ENCODE results near the gene PGGT1B. TPM values are rescaled to one million over a fixed set of nuclear protein-coding genes. Genes with fewer than 3 reads are reported as not detected.

Gene PGGT1B
- total and polyA plus RNA-seq, 4 donors = 3.7 to 45.5 (median 20.7) TPM

DNA sequence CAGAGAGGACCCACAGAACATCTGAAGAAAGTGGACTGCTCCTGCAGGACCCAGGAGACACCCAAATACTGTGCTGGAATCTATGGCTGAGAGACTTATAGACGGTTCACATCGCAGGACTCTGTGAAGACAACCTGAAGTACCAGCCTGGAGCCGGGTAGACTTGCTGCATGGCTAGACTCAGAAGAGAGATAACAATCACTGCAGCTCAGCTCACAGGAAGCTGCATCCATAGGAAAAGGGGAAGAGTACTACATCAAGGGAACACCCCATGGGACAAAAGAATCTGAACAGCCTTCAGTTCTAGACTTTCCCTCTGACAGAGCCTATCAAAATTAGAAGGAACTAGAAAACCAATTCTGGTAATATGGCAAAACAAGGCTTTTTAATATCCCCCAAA lies 66.5 kb downstream of the PGGT1B start:
- intact Hi-C loops (cut with DNase I) = no loop called here
- no peaks in the 10 kb centered on the region for H3K9me3 ChIP-seq (ENCODE audit: control insufficient read depth, low read length)
- H3K27ac ChIP-seq (ENCODE audit: low read depth in 1 of 2, low read length in 2 of 2) = no peak overlapping the region
- no peak for DNase-seq
- H3K4me3 ChIP-seq (ENCODE audit: low read length in 2 of 2) = no peak overlapping the region
- H3K4me1 ChIP-seq (ENCODE audit: control insufficient read depth in 1 of 2, insufficient read depth in 2 of 2, low read length in 2 of 2) = no peaks in the 10 kb centered on the region
- ATAC-seq (ENCODE audit: low FRiP score) = no peak
- no peaks in the 10 kb centered on the region for H3K27me3 ChIP-seq (ENCODE audit: control insufficient read depth in 1 of 2, insufficient read depth in 2 of 2, low read length in 1 of 2)
- 91 to 92% methylated on average over 3 of the region's 3 CpGs for WGBS, 2 donors
- no peaks in the 10 kb centered on the region for H3K36me3 ChIP-seq (ENCODE audit: control insufficient read depth in 1 of 2, insufficient read depth in 2 of 2, low read length in 1 of 2)

DNA sequence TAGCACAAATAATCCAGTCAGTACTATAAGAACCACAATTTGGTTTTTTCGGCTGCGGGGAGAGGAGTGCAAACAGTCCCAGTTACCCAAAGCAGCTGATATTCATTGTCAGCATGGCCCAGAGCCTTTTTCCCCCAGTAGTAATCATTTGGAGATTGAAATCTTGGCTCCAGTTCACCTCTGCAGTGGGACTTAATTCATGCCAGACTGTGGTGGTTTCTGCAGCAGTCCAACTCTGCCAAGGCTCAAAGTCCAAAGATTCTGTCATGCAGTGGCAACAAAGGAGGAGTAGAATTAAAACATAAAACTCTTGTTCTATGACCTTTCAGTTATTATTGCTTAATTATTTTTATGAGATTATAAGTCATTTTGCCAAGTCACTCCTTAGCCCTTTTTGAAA lies 68.0 kb downstream of the PGGT1B start:
- ATAC-seq (ENCODE audit: low FRiP score) (no peak), DNase-seq (no peak)
- no peak overlapping the region for H3K27ac ChIP-seq (ENCODE audit: low read depth in 1 of 2, low read length in 2 of 2)
- H3K9me3 ChIP-seq (ENCODE audit: control insufficient read depth, low read length) = no peaks in the 10 kb centered on the region
- H3K36me3 ChIP-seq (ENCODE audit: control insufficient read depth in 1 of 2, insufficient read depth in 2 of 2, low read length in 1 of 2) = no peaks in the 10 kb centered on the region
- intact Hi-C loops (cut with DNase I) = no loop called here
- H3K27me3 ChIP-seq (ENCODE audit: control insufficient read depth in 1 of 2, insufficient read depth in 2 of 2, low read length in 1 of 2) = no peaks in the 10 kb centered on the region
- no peak overlapping the region for H3K4me3 ChIP-seq (ENCODE audit: low read length in 2 of 2)
- 25 to 30% methylated on average over 2 of the region's 2 CpGs for WGBS, 2 donors
- H3K4me1 ChIP-seq (ENCODE audit: control insufficient read depth in 1 of 2, insufficient read depth in 2 of 2, low read length in 2 of 2) = no peaks in the 10 kb centered on the region

DNA sequence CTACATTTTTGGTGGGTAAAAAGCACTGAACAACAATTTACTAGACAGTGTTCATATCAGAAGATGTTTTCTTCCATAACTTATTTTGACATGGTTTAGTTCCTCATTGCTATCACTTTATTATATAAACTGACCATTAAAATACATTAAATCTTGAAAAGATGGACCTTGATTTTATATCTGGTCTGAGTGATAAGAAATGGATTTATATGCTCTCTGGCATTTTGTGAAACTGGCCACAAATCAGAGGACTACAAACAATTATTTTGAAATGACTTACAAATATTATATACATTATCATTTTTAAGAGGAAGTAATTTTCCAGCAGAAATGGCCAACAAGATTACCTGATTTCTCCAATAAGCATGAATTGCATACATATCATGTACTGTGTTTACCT lies 69.4 kb downstream of the PGGT1B start:
- ATAC-seq (ENCODE audit: low FRiP score) (no peak), DNase-seq (no peak)
- H3K4me1 ChIP-seq (ENCODE audit: control insufficient read depth in 1 of 2, insufficient read depth in 2 of 2, low read length in 2 of 2) = no peaks in the 10 kb centered on the region
- H3K4me3 ChIP-seq (ENCODE audit: low read length in 2 of 2) = no peak overlapping the region
- no peak overlapping the region for H3K27ac ChIP-seq (ENCODE audit: low read depth in 1 of 2, low read length in 2 of 2)
- H3K9me3 ChIP-seq (ENCODE audit: control insufficient read depth, low read length) = no peaks in the 10 kb centered on the region
- no peaks in the 10 kb centered on the region for H3K36me3 ChIP-seq (ENCODE audit: control insufficient read depth in 1 of 2, insufficient read depth in 2 of 2, low read length in 1 of 2)
- H3K27me3 ChIP-seq (ENCODE audit: control insufficient read depth in 1 of 2, insufficient read depth in 2 of 2, low read length in 1 of 2) = no peaks in the 10 kb centered on the region
- intact Hi-C loops (cut with DNase I) = no loop called here

DNA sequence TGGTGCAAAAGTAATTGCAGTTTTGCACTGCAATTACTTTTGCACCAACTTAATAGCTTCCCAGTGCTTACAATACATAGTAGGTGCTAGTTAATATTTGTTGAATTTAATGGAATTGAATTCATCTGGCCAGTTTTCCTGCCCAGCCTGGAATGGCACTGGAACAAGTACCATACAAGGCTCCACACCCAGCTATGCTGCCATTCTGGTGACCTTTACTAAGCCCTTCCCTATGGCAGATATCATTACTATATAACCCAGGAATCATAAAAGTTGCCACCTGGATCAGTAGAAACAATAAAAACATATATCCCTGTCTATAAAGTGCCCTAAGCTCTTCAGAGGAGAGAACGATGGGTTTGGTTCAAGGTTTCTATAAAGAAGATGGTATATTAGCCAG lies 70.6 kb downstream of the PGGT1B start:
- ATAC-seq (ENCODE audit: low FRiP score) (no peak), DNase-seq (no peak)
- no peak overlapping the region for H3K27ac ChIP-seq (ENCODE audit: low read depth in 1 of 2, low read length in 2 of 2)
- H3K4me1 ChIP-seq (ENCODE audit: control insufficient read depth in 1 of 2, insufficient read depth in 2 of 2, low read length in 2 of 2) = no peaks in the 10 kb centered on the region
- no peaks in the 10 kb centered on the region for H3K27me3 ChIP-seq (ENCODE audit: control insufficient read depth in 1 of 2, insufficient read depth in 2 of 2, low read length in 1 of 2)
- H3K36me3 ChIP-seq (ENCODE audit: control insufficient read depth in 1 of 2, insufficient read depth in 2 of 2, low read length in 1 of 2) = no peaks in the 10 kb centered on the region
- H3K9me3 ChIP-seq (ENCODE audit: control insufficient read depth, low read length) = no peaks in the 10 kb centered on the region
- intact Hi-C loops (cut with DNase I) = no loop called here
- 98 to 100% methylated on average over 1 of the region's 1 CpG for WGBS, 2 donors
- no peak overlapping the region for H3K4me3 ChIP-seq (ENCODE audit: low read length in 2 of 2)

DNA sequence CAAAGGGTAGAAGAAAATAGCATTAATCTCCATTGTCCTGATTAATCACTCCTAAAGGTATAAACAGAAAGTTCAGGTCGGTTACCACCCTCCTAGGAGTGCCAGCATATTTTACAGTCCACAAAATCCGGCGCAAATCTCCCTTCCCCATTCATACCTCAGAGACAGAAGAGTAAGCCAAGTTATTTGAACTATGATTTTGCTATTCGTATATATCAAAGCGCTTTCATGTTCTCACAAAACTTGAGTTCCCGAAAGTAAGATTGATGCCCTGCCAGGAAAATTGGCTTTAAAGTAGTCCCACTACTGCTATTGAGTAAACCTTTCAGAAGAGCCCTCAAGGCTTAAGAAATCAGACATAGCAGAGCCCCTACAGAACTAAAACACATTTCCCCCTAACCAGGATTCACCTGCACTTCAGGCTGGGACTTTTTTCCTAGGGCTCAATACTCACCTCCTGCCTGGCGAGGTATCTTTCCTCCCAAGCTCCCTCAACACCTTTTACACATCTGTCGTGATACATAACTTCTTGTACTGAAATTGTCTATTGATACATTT lies 71.1 kb downstream of the PGGT1B start:
- Histone ChIP-seq H3K9me3 (ENCODE audit: control insufficient read depth, low read length) (no peaks in the 10 kb centered on the region), H3K4me3 (ENCODE audit: low read length in 2 of 2) (no peak overlapping the region), H3K36me3 (ENCODE audit: control insufficient read depth in 1 of 2, insufficient read depth in 2 of 2, low read length in 1 of 2) (no peaks in the 10 kb centered on the region), H3K27ac (ENCODE audit: low read depth in 1 of 2, low read length in 2 of 2) (no peak overlapping the region), H3K4me1 (ENCODE audit: control insufficient read depth in 1 of 2, insufficient read depth in 2 of 2, low read length in 2 of 2) (no peaks in the 10 kb centered on the region), H3K27me3 (ENCODE audit: control insufficient read depth in 1 of 2, insufficient read depth in 2 of 2, low read length in 1 of 2) (no peaks in the 10 kb centered on the region)
- intact Hi-C loops (cut with DNase I) = no loop called here
- no peak for DNase-seq
- 59 to 69% methylated on average over 8 of the region's 8 CpGs for WGBS, 2 donors
- ATAC-seq (ENCODE audit: low FRiP score) = no peak

DNA sequence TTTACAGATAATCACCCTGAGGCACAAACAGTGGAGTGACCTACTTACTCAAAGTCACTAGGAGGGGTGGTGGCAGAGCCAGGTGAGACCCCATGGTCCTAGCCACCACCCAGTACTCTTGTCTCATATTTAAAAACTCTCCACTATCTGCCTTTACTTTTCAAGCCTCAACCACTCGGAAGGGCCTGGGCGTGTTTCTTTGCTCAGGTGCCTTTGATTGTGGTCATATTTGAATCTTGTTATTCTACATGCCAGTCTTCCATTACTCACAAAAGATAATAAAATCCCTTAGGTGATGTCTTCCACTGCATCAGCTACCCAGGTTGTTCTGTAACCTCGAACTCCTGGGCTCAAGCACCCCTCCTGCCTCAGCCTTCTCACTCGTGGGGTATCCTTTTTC lies 72.3 kb downstream of the PGGT1B start:
- Histone ChIP-seq H3K9me3 (ENCODE audit: control insufficient read depth, low read length) (no peaks in the 10 kb centered on the region), H3K4me1 (ENCODE audit: control insufficient read depth in 1 of 2, insufficient read depth in 2 of 2, low read length in 2 of 2) (no peaks in the 10 kb centered on the region), H3K4me3 (ENCODE audit: low read length in 2 of 2) (no peak overlapping the region), H3K36me3 (ENCODE audit: control insufficient read depth in 1 of 2, insufficient read depth in 2 of 2, low read length in 1 of 2) (no peaks in the 10 kb centered on the region), H3K27ac (ENCODE audit: low read depth in 1 of 2, low read length in 2 of 2) (no peak overlapping the region), H3K27me3 (ENCODE audit: control insufficient read depth in 1 of 2, insufficient read depth in 2 of 2, low read length in 1 of 2) (no peaks in the 10 kb centered on the region)
- DNase-seq (no peak), ATAC-seq (ENCODE audit: low FRiP score) (no peak)
- 92 to 93% methylated on average over 4 of the region's 4 CpGs for WGBS, 2 donors
- intact Hi-C loops (cut with DNase I) = no loop called here

DNA sequence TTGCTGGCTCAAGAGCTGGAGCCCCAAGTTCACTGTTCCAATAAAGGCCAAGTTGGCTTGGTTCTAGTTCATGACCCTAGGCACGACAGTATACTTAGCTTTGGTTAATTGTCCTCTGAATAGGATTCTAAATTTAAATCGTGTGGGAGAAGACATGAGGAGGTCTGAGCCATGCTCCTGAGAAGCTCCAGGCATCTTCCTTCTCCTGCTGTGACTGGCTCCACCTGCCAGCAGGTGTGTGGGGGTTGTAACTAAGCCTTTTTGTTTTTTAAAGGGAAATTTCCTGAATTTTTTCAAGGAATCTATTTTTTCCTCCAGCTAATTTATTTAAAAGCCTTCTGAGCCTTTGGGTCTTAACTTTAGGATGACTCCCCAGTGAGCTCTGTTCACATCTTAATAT lies 72.8 kb downstream of the PGGT1B start:
- H3K4me3 ChIP-seq (ENCODE audit: low read length in 2 of 2) = no peak overlapping the region
- DNase-seq = no peak
- no peak overlapping the region for H3K27ac ChIP-seq (ENCODE audit: low read depth in 1 of 2, low read length in 2 of 2)
- no peaks in the 10 kb centered on the region for H3K36me3 ChIP-seq (ENCODE audit: control insufficient read depth in 1 of 2, insufficient read depth in 2 of 2, low read length in 1 of 2)
- H3K27me3 ChIP-seq (ENCODE audit: control insufficient read depth in 1 of 2, insufficient read depth in 2 of 2, low read length in 1 of 2) = no peaks in the 10 kb centered on the region
- no peaks in the 10 kb centered on the region for H3K4me1 ChIP-seq (ENCODE audit: control insufficient read depth in 1 of 2, insufficient read depth in 2 of 2, low read length in 2 of 2)
- intact Hi-C loops (cut with DNase I) = no loop called here
- H3K9me3 ChIP-seq (ENCODE audit: control insufficient read depth, low read length) = no peaks in the 10 kb centered on the region
- WGBS, 2 donors = 64 to 71% methylated on average over 2 of the region's 2 CpGs
- ATAC-seq (ENCODE audit: low FRiP score) = no peak

DNA sequence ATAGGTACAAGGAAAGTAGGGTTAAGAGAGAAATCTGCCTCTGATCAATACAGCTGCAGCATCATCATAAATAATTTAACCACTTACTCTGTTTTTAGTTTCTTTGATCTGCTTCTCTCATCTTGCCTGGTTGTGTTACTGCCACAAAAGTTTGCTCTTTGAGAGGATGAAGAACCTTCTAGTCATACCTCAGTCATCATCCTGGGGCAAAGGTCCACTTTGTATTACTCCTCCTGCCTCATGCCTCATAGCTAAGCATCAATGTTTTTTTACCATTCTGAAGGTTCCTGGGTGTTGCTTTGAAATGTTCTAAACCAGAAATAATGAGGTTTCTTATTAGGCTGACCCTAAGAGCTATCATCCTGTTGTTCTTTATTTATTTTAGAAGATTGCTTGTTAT lies 75.9 kb downstream of the PGGT1B start:
- no peak for ATAC-seq (ENCODE audit: low FRiP score)
- Histone ChIP-seq H3K9me3 (ENCODE audit: control insufficient read depth, low read length) (no peaks in the 10 kb centered on the region), H3K4me1 (ENCODE audit: control insufficient read depth in 1 of 2, insufficient read depth in 2 of 2, low read length in 2 of 2) (no peaks in the 10 kb centered on the region), H3K4me3 (ENCODE audit: low read length in 2 of 2) (no peak overlapping the region), H3K27ac (ENCODE audit: low read depth in 1 of 2, low read length in 2 of 2) (no peak overlapping the region), H3K27me3 (ENCODE audit: control insufficient read depth in 1 of 2, insufficient read depth in 2 of 2, low read length in 1 of 2) (no peaks in the 10 kb centered on the region), H3K36me3 (ENCODE audit: control insufficient read depth in 1 of 2, insufficient read depth in 2 of 2, low read length in 1 of 2) (no peaks in the 10 kb centered on the region)
- intact Hi-C loops (cut with DNase I) = no loop called here
- no peak for DNase-seq

DNA sequence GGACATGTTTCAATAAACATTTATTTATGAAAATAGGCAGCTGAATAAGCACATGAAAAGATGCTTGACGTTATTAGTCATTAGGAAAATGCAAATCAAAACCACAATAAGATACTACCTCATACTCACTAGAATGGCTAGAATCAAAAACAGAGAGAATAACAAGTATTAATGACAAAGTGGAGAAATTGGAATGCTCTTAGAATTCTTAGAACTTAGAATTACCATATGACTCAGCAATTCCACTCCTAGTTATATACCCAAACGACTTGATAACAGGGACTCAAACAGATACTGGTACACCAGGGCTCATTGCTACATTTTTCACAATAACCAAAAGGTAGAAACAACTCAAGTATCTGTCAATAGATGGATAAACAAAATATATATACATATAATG lies 77.9 kb downstream of the PGGT1B start:
- Histone ChIP-seq H3K27ac (ENCODE audit: low read depth in 1 of 2, low read length in 2 of 2) (no peak overlapping the region), H3K4me3 (ENCODE audit: low read length in 2 of 2) (no peak overlapping the region), H3K4me1 (ENCODE audit: control insufficient read depth in 1 of 2, insufficient read depth in 2 of 2, low read length in 2 of 2) (no peaks in the 10 kb centered on the region), H3K27me3 (ENCODE audit: control insufficient read depth in 1 of 2, insufficient read depth in 2 of 2, low read length in 1 of 2) (no peaks in the 10 kb centered on the region), H3K36me3 (ENCODE audit: control insufficient read depth in 1 of 2, insufficient read depth in 2 of 2, low read length in 1 of 2) (no peaks in the 10 kb centered on the region), H3K9me3 (ENCODE audit: control insufficient read depth, low read length) (no peaks in the 10 kb centered on the region)
- 77 to 82% methylated on average over 2 of the region's 2 CpGs for WGBS, 2 donors
- intact Hi-C loops (cut with DNase I) = no loop called here
- DNase-seq = no peak
- no peak for ATAC-seq (ENCODE audit: low FRiP score)

Measured in aorta (tissue), 5 donors.